ENCODE results near the gene LRRC7.

DNA sequence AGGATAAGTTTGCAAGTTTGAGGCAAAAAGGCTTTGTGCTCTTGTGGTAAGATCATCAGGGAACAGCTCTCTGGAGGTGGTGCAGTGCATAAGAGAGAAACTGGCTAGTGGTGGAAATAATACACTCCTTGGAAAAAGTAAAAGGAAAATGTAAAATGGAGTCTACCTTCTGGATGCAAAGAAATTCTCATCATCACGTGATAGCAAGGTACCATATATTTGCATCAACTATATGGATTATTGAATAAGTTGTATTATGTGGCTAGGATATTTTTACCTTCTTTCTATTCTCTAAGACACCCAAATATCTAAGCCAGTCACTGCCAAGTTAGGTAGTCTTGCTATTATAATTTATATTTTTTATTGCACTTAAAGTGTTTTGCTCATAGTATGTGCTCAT lies 14.0 kb upstream of the LRRC7 start:
- TF ChIP-seq, protein P1, sequence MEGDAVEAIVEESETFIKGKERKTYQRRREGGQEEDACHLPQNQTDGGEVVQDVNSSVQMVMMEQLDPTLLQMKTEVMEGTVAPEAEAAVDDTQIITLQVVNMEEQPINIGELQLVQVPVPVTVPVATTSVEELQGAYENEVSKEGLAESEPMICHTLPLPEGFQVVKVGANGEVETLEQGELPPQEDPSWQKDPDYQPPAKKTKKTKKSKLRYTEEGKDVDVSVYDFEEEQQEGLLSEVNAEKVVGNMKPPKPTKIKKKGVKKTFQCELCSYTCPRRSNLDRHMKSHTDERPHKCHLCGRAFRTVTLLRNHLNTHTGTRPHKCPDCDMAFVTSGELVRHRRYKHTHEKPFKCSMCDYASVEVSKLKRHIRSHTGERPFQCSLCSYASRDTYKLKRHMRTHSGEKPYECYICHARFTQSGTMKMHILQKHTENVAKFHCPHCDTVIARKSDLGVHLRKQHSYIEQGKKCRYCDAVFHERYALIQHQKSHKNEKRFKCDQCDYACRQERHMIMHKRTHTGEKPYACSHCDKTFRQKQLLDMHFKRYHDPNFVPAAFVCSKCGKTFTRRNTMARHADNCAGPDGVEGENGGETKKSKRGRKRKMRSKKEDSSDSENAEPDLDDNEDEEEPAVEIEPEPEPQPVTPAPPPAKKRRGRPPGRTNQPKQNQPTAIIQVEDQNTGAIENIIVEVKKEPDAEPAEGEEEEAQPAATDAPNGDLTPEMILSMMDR (IDR thresholded peaks at IDR 0.05): no peak
- no peak for TF ChIP-seq POLR2A (IDR thresholded peaks at IDR 0.05)
